Measurements from ENCODE around the gene SIK3. TPM values are rescaled to one million over a fixed set of nuclear protein-coding genes. Genes with fewer than 3 reads are reported as not detected.

The SIK3 gene
- total RNA-seq, 2 donors from 2014 or later = 26.2 to 77.6 TPM

DNA sequence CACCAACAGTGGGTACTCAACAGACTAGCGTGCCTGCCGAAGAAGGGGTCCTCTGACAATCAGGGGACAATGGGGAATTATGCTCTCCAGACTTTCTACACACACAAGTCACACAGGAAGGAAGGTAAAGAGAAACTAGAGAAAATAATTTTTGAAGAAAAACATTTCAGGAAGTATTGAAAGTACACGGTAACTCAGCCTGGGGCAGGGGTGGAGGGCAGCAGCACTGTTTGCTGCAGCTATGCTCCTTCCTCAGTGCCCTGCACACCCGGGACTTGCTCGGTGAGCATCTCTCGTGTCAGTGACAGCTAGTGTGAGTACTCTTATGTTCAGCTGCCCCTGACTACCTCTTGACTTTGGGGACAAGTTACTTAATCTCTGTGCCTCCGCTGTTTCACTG lies 242.8 kb downstream of the SIK3 start:
- H3K36me3 ChIP-seq = no peaks in the 10 kb centered on the region
- H3K27ac ChIP-seq = no peak overlapping the region
- TF ChIP-seq CTCF (IDR thresholded peaks at IDR 0.05) = no peak
- TF ChIP-seq POLR2A (IDR thresholded peaks at IDR 0.05) = no peak
- no peak for TF ChIP-seq POLR2AphosphoS5 (IDR thresholded peaks at IDR 0.05)
- intact Hi-C loops (cut with DNase I) = no loop called here
- peaks cover 14% of the 10 kb centered on the region for H3K4me1 ChIP-seq (replicated peaks)
- WGBS = 89% methylated on average over 7 of the region's 7 CpGs
- no peaks in the 10 kb centered on the region for H3K27me3 ChIP-seq (replicated peaks; ENCODE audit: insufficient read depth)
- H3K9me3 ChIP-seq = no peaks in the 10 kb centered on the region
- DNase-seq (ENCODE audit: low spot score) = no peak
- H3K4me3 ChIP-seq = no peak overlapping the region

GRCh38 chr11:116853461-116854073 lies 244.7 kb downstream of the SIK3 start:
- intact Hi-C loops (cut with DNase I) = no loop called here
- 72% methylated on average over 6 of the region's 6 CpGs for WGBS
- peaks cover 14% of the 10 kb centered on the region for H3K4me1 ChIP-seq (replicated peaks)
- H3K27ac ChIP-seq = peak overlapping the region in 1 of 2 donors; percentile 57
- no peak for DNase-seq (ENCODE audit: low spot score)
- H3K4me3 ChIP-seq = no peak overlapping the region
- peak; percentile 48 for TF ChIP-seq POLR2AphosphoS5 (IDR thresholded peaks at IDR 0.05)
- TF ChIP-seq CTCF (IDR thresholded peaks at IDR 0.05) = no peak
- no peak for TF ChIP-seq POLR2A (IDR thresholded peaks at IDR 0.05)
- no peaks in the 10 kb centered on the region for H3K9me3 ChIP-seq
- no peaks in the 10 kb centered on the region for H3K27me3 ChIP-seq (replicated peaks; ENCODE audit: insufficient read depth)
- H3K36me3 ChIP-seq = no peaks in the 10 kb centered on the region

GRCh38 chr11:116852261-116853031 lies 245.8 kb downstream of the SIK3 start:
- H3K36me3 ChIP-seq = no peaks in the 10 kb centered on the region

GRCh38 chr11:116851626-116852025 lies 246.6 kb downstream of the SIK3 start:
- no peak for DNase-seq (ENCODE audit: low spot score)
- Histone ChIP-seq H3K36me3 (no peaks in the 10 kb centered on the region), H3K27ac (peak overlapping the region in 1 of 2 donors; percentile 57), H3K9me3 (no peaks in the 10 kb centered on the region), H3K4me3 (no peak overlapping the region), H3K27me3 (replicated peaks; ENCODE audit: insufficient read depth) (no peaks in the 10 kb centered on the region), H3K4me1 (replicated peaks) (peaks cover 14% of the 10 kb centered on the region)
- intact Hi-C loops (cut with DNase I) = no loop called here
- no peak for TF ChIP-seq POLR2A (IDR thresholded peaks at IDR 0.05)
- no peak for TF ChIP-seq POLR2AphosphoS5 (IDR thresholded peaks at IDR 0.05)
- TF ChIP-seq CTCF (IDR thresholded peaks at IDR 0.05) = no peak
- 80% methylated on average over 7 of the region's 7 CpGs for WGBS

More at GRCh38 chr11:116852261-116853031, 245.8 kb downstream of the SIK3 start:
- WGBS = 30% methylated on average over 5 of the region's 5 CpGs
- Histone ChIP-seq H3K4me1 (replicated peaks) (peaks cover 14% of the 10 kb centered on the region), H3K27me3 (replicated peaks; ENCODE audit: insufficient read depth) (no peaks in the 10 kb centered on the region), H3K27ac (peak overlapping the region; percentile 21 to 57), H3K4me3 (no peak overlapping the region), H3K9me3 (no peaks in the 10 kb centered on the region)
- TF ChIP-seq POLR2AphosphoS5 (IDR thresholded peaks at IDR 0.05) = peak; percentile 93
- peak in 1 of 4 experiments; percentile 2 for TF ChIP-seq CTCF (IDR thresholded peaks at IDR 0.05)
- no peak for TF ChIP-seq POLR2A (IDR thresholded peaks at IDR 0.05)
- peak; percentile 64 for DNase-seq (ENCODE audit: low spot score)
- intact Hi-C loops (cut with DNase I) = no loop called here

Data from prostate gland (tissue), 2 donors.